Choroid plexus epithelial cell (primary cell): ENCODE results near the gene CCL21.

Experiments used
- DNase-seq: peaks from one replicate; pipeline ENCODE4 v3.0.0-alpha.2; 2010; ENCODE audit warnings: low read depth
- H3K4me3 ChIP-seq: 2 replicates; pipeline ENCODE4 v1.5.1; 2011; ENCODE audit warnings: low read depth, mild to moderate bottlenecking, control low read depth, low read length, moderate library complexity
- TF ChIP-seq, protein P1 (sequence below): conservative IDR thresholded peaks from 2 replicates; pipeline ENCODE4 v1.5.1; 2011; ENCODE audit warnings: low read depth, mild to moderate bottlenecking, control low read depth, inconsistent platforms, low read length, moderate library complexity

The CCL21 gene

DNA sequence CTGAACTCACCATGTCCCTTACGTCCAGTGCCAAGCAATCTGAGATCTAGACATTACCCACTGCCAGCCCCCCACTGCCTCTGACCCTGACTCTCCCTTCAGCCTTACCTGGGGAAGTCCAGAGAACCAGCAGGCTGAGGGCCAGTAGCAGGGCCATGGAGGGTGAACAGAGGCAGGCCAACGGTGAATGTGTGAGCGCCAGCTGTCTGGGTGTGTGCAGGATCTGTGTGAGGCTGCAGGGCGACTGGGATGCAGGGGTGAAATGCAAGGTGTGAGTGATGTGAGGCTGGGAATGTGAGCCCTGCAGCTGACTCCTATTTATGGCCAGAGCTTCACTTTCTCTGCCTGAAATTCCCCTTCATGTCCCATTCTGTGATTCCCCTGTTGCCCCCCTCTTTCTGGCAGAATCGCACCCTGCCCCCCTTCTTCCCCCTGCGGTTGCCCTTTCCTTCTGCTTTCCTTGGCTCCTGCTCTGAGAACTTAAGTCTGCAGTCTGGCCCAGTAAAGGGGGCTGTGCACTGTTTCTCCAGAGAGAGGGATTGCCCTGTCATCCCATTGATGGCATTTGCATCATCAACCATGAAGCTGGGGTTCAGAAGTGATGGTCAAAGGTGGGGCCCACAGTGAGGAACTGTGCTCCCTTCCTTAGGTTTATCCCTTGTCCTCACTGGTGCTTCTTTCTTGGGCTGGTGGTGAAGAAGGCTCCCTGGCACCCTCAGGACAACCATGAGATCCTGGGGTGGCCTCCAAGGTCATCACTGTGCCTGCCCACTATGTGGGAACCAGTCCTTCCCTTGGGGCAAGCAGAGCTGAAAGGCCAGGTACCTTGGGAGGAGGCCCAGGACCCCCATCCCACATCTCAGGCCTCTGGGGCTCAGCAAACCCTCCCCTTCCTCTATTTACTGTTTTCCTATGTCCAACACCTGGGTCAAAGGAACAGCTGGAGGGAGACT is 18.7 kb downstream of the CCL21 start, which contains the start of gene CCL19:
Gene CCL19, minus strand, starts transcription at position 294 of the 953 bp plus-strand sequence. Its CDS starts 137 bp downstream, at position 157.
- no peak within 1 kb of the TSS for H3K4me3 ChIP-seq
- TF ChIP-seq, protein P1, sequence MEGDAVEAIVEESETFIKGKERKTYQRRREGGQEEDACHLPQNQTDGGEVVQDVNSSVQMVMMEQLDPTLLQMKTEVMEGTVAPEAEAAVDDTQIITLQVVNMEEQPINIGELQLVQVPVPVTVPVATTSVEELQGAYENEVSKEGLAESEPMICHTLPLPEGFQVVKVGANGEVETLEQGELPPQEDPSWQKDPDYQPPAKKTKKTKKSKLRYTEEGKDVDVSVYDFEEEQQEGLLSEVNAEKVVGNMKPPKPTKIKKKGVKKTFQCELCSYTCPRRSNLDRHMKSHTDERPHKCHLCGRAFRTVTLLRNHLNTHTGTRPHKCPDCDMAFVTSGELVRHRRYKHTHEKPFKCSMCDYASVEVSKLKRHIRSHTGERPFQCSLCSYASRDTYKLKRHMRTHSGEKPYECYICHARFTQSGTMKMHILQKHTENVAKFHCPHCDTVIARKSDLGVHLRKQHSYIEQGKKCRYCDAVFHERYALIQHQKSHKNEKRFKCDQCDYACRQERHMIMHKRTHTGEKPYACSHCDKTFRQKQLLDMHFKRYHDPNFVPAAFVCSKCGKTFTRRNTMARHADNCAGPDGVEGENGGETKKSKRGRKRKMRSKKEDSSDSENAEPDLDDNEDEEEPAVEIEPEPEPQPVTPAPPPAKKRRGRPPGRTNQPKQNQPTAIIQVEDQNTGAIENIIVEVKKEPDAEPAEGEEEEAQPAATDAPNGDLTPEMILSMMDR: no peak
- DNase-seq: no peak

DNA sequence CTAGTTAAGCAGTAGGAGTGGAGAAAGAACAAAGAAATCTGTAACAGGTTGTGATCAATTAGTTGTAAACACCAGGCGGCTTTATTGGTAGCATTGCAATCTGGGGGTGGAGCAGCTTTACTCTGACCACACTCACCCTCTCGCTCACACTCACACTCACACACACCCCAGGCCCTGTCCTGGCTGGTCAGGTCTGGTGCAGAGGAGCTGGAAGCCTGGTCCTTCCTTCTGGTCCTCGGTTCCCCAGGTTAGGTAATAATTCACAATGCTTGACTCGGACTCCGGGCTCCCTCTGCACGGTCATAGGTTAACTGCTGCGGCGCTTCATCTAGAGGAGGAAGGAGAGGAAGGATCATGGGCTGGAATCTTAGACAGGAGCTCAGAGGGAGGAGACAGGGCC is 20.4 kb downstream of the CCL21 start:
- TF ChIP-seq, protein P1: no peak
- no peak overlapping the region for H3K4me3 ChIP-seq
- DNase-seq: no peak

DNA sequence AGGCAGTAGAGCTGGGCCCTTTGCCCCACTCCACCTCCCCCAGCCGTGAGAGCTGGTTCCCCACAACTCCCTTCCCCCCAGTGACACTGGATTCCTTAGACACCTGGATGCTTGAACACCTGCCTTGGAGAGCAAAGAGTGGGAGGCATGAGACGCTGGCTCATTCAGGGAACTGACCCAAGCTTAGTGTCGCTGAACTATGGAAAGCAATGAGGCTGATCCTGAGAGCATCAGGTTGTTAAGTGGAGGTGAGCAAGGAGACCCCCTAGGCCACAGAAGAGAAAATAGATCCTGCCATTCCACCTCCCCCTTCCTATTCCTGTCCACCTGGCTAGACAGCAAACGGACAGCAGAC is 20.8 kb downstream of the CCL21 start:
- H3K4me3 ChIP-seq: no peak overlapping the region
- TF ChIP-seq, protein P1: no peak
- DNase-seq: no peak

DNA sequence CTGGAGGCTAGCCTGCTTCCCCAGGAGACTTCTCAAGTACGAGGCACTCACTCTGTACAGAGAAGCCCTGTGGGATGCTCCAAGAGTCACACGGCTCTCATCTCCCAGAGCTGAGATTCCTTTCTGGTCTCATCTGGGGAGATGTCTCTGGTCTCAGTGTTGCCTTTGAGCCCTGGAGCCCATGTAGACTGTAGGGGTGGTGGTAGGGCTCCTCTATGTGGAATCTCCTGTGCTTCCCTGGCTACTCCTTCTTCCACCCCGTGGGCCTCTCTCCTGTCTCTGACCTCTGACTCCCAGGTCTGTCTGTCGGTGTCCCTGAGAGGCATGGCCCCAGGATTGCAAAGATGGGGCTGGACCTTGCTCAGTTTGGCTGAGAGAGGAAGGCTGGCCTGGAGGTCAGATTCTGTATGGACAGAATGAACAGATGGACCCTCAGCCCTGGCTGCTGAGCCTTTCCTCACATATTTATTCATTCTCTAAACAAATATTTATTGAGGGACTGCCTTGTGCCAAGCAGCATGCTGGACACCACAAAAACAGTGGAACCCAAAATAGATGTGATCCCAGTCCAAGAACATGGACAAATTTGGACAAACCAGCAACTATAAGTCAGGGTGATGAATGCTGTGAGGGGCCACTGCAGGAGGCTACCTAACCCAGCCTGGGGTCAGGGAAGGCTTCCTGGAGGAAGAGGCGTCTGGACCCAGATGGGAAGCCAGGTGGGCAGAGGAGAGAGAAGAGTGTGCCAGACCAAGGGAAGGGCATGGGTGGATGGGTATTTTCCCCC is 21.4 kb downstream of the CCL21 start:
- no peak overlapping the region for H3K4me3 ChIP-seq
- DNase-seq: no peak
- TF ChIP-seq, protein P1: no peak

DNA sequence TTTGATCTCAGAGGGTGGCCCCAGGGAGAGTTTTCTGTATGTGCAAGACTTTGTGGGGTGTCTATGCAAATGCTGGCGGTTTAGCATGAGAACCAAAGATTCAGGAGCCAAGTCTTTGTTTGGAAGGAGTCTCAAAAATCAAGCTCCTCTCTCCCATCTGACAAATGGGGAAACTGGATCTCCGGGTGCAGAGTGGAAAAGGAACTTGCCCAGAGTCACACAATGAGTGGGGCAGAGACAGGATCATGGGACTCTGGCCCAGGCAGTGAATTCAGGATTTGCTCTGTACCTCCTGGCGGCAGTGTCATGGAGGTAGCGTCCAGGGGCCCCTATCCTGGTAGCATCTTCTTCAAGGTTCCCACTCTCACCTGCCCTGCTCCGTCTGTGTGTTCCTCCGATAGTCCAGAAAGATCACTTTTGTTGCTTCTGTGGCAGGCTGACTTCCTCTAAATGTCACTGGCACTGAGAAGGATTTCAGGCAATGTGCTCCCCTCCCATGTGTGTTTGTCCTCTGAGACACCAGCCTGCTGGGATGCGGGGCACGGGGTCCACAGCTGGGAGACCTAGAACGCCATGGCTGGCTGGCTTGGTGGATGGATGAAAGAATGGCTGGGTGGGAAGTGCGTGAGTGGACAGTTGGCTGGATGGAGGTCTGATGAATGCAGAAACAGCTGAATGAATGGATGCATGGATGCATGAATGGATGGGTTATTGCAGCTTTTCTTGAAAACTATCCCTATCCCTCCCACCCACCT is 22.5 kb downstream of the CCL21 start:
- TF ChIP-seq, protein P1: no peak
- no peak overlapping the region for H3K4me3 ChIP-seq
- no peak for DNase-seq

DNA sequence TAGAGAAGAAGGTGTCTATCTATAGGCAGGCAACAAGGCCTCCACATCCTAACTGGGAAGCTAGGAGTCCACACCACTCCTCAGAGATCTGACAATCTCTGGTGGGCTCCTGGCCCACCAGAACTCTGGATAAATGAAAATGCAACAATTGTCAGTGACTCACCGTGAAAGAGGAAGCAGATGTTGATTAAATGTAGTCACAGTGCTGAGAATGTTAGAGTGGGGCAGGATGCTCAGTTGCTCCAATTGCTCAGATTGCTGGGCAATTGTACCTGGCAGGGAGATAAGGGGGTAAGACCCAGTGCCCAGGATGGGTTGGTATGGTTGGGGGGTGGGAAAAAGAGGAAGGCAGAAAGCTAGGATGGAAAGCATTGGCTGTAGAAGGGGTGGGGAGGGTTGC is 23.2 kb downstream of the CCL21 start:
- TF ChIP-seq, protein P1: no peak
- no peak for DNase-seq
- no peak overlapping the region for H3K4me3 ChIP-seq
